Left cardiac atrium (tissue), 4 donors: ENCODE data around the gene ARL5C. TPM values are rescaled to one million over a fixed set of nuclear protein-coding genes. Genes with fewer than 3 reads are reported as not detected.

Experiments used
- ATAC-seq, 2 donors: fragments of 200-7000 bp; cut with Tn5 transposase; one replicate each; pipeline ENCODE4 v1.9.1; 2020; ENCODE audit warnings: mild to moderate bottlenecking in 2 of 2, moderate library complexity in 2 of 2
- DNase-seq: peaks from one replicate; pipeline ENCODE4 v3.0.0-alpha.2; 2020
- intact Hi-C, 2 donors: fragments of 100-400 bp; cut with DNase I; formaldehyde crosslinking; loops; one replicate each; pipeline versions ENCODE4 v1.14.1 to v1.15.1; 2022 to 2023
- long read RNA-seq: library from polyadenylated mRNA; unstranded; transcript quantifications from one replicate; pipeline ENCODE4 v2.0.0, GENCODE V29; 2021
- total RNA-seq, 2 donors: library from RNA; stranded (reverse); fragmentation: NEBNext Ultra II Directional; extraction: Animal tissue kit (Norgen Biotek cat#: 25700); gene quantifications; one replicate each; pipeline ENCODE4 v1.2.1, GENCODE V29; 2021
- donor health status: DM: no; HTN: yes; CAD: no.
- donor health status: DM: no; HTN: yes; CAD: no; lungs with severe emphysema.
- donor health status: DM: yes; HTN: yes; CAD: no.
- donor health status: Dilated cardiomyopathy.

Gene ARL5C, protein sequence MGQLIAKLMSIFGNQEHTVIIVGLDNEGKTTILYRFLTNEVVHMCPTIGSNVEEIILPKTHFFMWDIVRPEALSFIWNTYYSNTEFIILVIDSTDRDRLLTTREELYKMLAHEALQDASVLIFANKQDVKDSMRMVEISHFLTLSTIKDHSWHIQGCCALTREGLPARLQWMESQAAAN
- total RNA-seq, result not detected
- long read RNA-seq, result 0 reads

- ATAC-seq, result no peak
Observed at GRCh38 chr17:39165841-39166349, at the start of gene ARL5C. TSS of gene ARL5C (minus strand) at chr17:39166161. CDS start at chr17:39165760, 401 bp downstream.

DNA sequence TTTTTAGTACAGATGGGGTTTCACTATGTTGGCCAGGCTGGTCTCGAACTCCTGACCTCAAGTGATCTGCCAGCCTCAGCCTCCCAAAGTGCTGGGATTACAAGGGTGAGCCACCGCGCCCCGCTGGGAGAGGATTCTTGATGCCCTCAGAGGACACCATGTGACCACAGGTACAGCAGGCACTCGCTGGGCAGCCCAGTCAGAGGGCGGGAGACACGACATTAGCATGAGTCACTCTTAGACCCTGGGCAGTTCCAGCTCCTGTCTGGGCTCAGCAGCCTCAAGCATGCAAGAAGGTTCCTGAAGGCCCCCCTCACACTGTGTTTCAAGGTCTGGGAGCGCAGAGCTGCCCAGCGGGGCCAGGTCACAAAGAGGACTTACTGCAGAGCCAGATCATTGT lies 47.9 kb upstream of the ARL5C start:
- DNase-seq (no peak), ATAC-seq (no peak)
- intact Hi-C loops, result no loop called here

More at GRCh38 chr17:39165841-39166349, at the start of gene ARL5C:
- intact Hi-C loops, result no loop called here
- no peak for DNase-seq

DNA sequence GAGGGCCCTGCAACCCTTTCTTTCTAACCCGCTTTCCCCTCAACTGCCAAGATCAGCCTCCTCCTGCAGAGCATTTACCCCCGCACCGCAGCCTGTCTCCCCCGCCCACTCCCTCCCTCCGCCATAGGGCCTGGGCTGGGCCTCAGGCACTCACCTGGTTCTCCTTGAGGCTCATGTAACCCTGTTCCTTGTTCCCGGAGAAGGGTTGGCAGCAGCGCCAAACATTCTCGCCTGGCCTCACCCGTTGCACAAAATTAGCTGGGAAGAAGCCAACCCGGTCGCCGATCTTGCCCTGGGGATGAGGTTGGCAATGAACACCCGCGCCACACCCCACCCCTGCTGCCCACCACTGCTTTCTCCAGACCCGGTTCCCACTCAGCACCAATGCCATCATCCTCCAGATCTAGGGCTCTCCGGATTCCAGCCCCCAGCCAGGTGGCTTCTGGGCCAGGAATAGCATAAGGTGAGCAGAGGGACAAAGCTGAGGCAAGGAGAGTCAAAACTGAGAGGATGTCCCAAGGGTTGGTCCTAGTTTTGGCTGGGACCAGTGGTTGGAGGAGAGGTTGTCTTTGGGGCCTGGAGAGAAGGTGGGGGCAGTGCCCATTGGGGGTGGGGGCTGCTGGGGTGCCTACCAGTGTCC lies 47.0 kb upstream of the ARL5C start:
- intact Hi-C loops, result no loop called here
- ATAC-seq (no peak), DNase-seq (peak; percentile 50)

DNA sequence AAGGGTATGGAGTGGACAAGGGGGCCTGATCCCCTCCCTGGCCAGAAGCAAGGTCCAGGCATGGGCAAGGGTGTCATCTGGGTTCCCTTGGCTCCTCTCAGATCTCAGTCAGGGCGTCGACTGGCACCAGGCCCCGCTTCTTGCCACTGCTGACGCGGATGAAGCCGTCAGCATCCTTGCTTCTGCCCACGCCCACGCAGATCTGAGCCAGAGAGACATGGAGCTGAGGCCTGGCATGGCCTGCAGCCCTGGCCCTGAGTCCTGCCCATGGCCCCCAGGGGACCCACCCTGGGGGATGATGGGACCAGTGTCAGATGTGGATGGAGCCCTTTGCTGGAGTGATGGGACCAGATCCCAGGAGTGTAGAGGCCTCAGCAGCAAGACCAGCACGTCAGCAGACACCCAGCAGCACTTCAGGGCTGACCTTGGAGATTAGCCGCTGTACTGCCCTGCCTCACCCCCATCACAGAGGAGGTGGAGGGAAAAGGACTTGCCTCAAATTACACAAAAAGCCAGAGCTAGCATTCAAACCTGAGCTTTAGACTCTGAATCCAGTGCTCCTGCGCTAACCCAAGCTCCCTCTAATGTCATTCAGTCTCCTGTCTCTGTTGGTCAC lies 46.3 kb upstream of the ARL5C start:
- ATAC-seq, result peak; percentile 15 to 49
- intact Hi-C loops, result no loop called here
- peak; percentile 57 for DNase-seq

DNA sequence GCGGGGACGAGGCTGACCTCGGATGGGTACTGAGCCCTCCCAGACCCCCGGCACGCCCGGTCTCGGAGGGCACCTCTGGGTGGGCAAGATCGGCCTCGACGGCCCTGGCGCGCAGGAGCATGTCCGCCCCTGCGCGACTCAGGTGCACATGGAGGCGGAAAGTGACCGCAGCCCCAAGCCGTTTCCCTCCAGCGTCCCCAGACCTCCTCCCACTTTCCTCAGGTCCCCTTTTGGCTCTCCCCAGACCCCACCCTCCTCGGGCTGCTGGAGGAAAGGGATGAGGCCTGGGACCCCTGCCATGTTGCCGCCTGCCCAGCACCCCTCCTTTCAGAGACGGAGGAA lies 44.1 kb upstream of the ARL5C start:
- intact Hi-C loops, result no loop called here
- ATAC-seq (no peak), DNase-seq (no peak)

GRCh38 chr17:39209317-39210092 lies 43.5 kb upstream of the ARL5C start:
- ATAC-seq (peak; percentile 80 to 83), DNase-seq (peak; percentile 84)
- intact Hi-C loops, result loop anchor here in 1 of 2 donors (5.0 kb wide), 1 partner anchor 33 kb away; no protein-coding TSS in a partner anchor

GRCh38 chr17:39208893-39209292 lies 42.9 kb upstream of the ARL5C start:
- no peak for DNase-seq
- ATAC-seq, result peak in 1 of 2 donors; percentile 4
- intact Hi-C loops, result loop anchor here in 1 of 2 donors (5.0 kb wide), 1 partner anchor 33 kb away; no protein-coding TSS in a partner anchor

GRCh38 chr17:39208136-39208535 lies 42.2 kb upstream of the ARL5C start:
- intact Hi-C loops, result loop anchor here in 1 of 2 donors (5.0 kb wide), 1 partner anchor 34 kb away; no protein-coding TSS in a partner anchor
- ATAC-seq (no peak), DNase-seq (no peak)

DNA sequence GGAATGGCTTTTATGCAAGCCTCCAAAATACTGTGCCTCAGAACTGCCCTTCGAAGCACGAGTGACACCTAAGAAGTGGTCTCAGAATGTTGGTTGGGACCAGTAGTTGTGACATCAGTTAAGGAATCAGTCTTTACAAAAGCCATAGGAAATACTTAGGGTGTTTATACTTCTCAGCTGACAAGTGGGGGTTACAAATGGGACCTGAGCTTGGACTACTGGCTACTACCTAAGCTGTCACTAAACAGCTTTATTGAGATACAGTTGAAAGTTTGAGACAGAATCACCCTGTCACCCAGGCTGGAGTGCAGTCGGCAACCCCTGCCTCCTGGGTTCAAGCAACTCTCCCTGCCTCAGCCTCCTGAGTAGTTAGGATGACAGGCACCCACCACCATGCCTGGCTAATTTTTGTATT lies 39.2 kb upstream of the ARL5C start:
- intact Hi-C loops, result loop anchor here in 1 of 2 donors (5.0 kb wide), 1 partner anchor 37 kb away; no protein-coding TSS in a partner anchor
- ATAC-seq (no peak), DNase-seq (no peak)

DNA sequence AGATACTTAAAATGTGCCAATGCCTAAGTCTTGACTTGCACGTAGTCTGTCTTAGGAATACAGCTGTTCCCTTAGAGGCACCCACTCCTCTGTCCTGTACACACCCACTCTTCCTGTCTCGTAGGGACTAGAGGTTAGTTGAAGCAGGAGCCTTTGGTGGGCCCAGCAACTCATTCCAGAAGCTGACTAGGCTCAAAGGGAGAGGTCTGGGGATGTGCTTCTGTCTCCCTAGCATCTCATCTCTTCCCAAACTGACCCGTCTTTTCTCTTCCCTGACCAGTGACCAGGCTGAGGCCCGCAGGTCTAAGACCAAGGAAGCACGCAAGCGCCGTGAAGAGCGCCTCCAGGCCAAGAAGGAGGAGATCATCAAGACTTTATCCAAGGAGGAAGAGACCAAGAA lies 38.3 kb upstream of the ARL5C start:
- intact Hi-C loops, result no loop called here
- no peak for DNase-seq
- ATAC-seq, result no peak

DNA sequence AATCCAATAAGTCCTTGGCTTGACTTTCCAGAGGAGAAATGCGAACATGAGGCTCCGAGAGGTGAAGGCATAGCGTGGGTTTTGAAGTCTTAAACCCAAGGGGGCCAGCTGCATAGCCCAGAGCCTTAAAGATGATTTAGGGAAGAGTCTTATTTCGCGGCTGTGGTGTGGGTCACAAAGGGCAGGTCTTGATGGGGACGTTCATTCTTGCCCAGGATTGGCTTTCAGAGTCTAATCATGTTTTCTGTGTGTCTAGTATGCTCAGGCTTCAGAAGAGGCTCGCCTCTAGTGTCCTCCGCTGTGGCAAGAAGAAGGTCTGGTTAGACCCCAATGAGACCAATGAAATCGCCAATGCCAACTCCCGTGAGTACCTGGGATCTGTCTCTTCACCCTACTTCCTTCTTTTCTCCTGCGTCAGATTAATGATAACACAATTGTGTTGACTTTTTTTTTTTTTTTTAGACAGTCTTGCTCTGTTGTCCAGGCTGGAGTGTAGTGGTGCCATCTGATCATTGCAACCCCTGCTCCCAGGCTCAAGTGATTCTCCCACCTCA lies 35.1 kb upstream of the ARL5C start:
- ATAC-seq (no peak), DNase-seq (no peak)
- intact Hi-C loops, result no loop called here

- intact Hi-C loops, result no loop called here
Observed at GRCh38 chr17:39200070-39200879, 34.3 kb upstream of the ARL5C start, which contains the start of gene RPL19. TSS of gene RPL19 (plus strand) at chr17:39200283. CDS start at chr17:39200345, 62 bp downstream.

GRCh38 chr17:39199820-39200069 lies 33.8 kb upstream of the ARL5C start:
- intact Hi-C loops, result no loop called here
- ATAC-seq, result peak; percentile 74 to 81

More at GRCh38 chr17:39200070-39200879, 34.3 kb upstream of the ARL5C start, which contains the start of gene RPL19:
- DNase-seq, result peak; percentile 85
- ATAC-seq, result peak; percentile 65 to 74

DNA sequence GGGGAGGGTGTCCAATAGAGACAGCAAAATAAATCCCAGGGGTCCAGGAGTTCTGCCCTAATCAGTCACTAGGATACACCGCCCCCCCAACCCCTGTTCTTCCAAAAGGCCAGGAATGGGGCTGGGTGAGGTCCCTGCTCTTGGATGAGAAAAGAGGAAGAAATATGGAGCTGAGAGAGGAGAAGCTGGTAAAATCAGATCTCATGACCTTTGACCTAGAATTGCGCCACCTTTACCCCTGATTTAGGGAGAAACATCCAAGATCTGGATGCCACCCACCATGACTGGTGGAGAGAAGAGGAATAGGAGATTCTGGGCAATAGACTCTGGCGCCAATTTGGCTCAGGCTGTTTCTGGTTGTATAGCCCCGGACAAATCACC lies 32.2 kb upstream of the ARL5C start:
- no peak for ATAC-seq
- no peak for DNase-seq
- intact Hi-C loops, result no loop called here

More at GRCh38 chr17:39199820-39200069, 33.8 kb upstream of the ARL5C start:
- peak; percentile 93 for DNase-seq

- peak; percentile 65 to 82 for ATAC-seq
- intact Hi-C loops, result no loop called here
- peak; percentile 79 for DNase-seq
Observed at GRCh38 chr17:39197380-39198185, 31.6 kb upstream of the ARL5C start, which contains the start of gene CACNB1. TSS of gene CACNB1 (minus strand) at chr17:39197669. CDS start at chr17:39197495, 174 bp downstream.

- DNase-seq (no peak), ATAC-seq (peak in 1 of 2 donors; percentile 2)
- intact Hi-C loops, result no loop called here
Observed at GRCh38 chr17:39196808-39197291, 30.9 kb upstream of the ARL5C start.

DNA sequence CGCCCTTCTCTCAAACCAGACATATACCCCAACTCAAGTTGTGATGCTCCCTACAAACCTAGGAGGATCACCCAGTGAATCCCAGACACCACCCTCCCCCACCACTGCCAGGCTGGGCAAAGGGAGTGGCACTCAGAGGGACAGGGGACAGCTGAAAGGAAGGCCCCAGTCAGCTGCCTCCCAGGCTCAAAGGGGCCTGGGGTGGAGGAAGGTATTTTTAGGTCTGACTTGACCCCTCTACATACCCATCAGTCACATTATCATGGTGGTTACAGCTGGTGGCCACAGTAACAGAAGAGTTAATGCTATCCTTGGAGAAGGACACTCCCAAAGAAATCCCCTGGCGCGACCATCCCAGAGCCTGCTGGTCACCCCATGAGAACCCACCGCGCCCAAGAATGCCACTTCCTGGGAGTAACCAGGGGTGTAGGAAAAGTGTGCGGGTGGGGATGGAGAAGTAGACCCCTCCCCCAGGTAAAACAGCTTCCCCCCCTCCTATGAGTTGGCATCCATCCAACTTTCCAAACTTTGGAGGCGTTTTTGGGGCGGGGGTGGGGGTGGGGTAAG lies 30.4 kb upstream of the ARL5C start:
- intact Hi-C loops, result no loop called here
- ATAC-seq (no peak), DNase-seq (no peak)
